Activated naive CD4-positive, alpha-beta T cell treated with anti-CD3 and anti-CD28 coated beads for 36 hours (primary cell): ENCODE measurements around the gene BAIAP2. TPM values are rescaled to one million over a fixed set of nuclear protein-coding genes. Genes with fewer than 3 reads are reported as not detected.
"Not testable (repeated sequence)": the region's sequence is repeated elsewhere in the genome, so short reads cannot be mapped to it uniquely, and the experiment has no call there.

Experiments
- CTCF ChIA-PET: fragments of 350-600 bp; sonication (Branson Sonifier 250); formaldehyde crosslinking; loops from one replicate; lab custom pipeline; 2021; ENCODE audit warnings: antibody characterized with exemption; lab: Charles Lee
- DNase-seq: peaks from one replicate; pipeline ENCODE4 v3.0.0-alpha.2; 2020
- H3K27ac Mint-ChIP-seq: one replicate; pipeline ENCODE4 v1.8.0; 2021; ENCODE audit warnings: mild to moderate bottlenecking, mixed read lengths
- H3K27me3 Mint-ChIP-seq: one replicate; pipeline ENCODE4 v1.8.0; 2021; ENCODE audit warnings: low read depth, mixed read lengths
- H3K36me3 Mint-ChIP-seq: one replicate; pipeline ENCODE4 v1.8.0; 2021; ENCODE audit warnings: low read depth, mixed read lengths
- H3K4me1 Mint-ChIP-seq: one replicate; pipeline ENCODE4 v1.8.0; 2021; ENCODE audit warnings: low read depth, mixed read lengths
- H3K4me3 Mint-ChIP-seq: one replicate; pipeline ENCODE4 v1.8.0; 2021; ENCODE audit warnings: mild to moderate bottlenecking, moderate library complexity, mixed read lengths
- H3K9me3 Mint-ChIP-seq: one replicate; pipeline ENCODE4 v1.8.0; 2021; ENCODE audit warnings: mixed read lengths
- intact Hi-C: fragments of 100-400 bp; cut with micrococcal nuclease; formaldehyde crosslinking; loops from one replicate; pipeline ENCODE4 v1.15.1; 2023
- total RNA-seq, 2 experiments: library from RNA; stranded (reverse); gene quantifications; one replicate each; pipeline ENCODE4 v1.2.3, GENCODE V29; 2021

BAIAP2 gene
- total RNA-seq, 2 experiments from 2014 or later: 3.9 to 4.2 TPM

DNA sequence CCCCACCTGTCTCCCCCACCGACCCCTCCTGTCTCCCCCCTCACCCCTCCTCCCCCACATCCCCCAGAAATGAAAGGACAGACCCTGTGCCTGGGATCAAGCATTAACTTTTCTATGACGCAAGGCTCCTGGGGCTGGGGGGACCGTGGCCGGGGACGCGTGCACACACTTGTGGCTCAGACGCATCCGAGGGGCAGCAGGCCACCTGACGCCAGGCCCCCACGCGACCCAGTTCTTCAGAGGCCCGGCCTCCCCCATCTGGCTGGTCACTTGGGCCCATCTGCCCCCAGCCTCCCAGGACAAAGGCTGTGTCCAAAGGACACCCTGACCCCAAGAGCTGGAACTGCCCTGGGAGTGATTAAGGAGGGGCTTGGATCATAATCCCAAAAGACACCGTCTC lies 116.3 kb downstream of the BAIAP2 start:
- H3K4me3 Mint-ChIP-seq: no peak overlapping the region
- CTCF ChIA-PET: no interaction called here

DNA sequence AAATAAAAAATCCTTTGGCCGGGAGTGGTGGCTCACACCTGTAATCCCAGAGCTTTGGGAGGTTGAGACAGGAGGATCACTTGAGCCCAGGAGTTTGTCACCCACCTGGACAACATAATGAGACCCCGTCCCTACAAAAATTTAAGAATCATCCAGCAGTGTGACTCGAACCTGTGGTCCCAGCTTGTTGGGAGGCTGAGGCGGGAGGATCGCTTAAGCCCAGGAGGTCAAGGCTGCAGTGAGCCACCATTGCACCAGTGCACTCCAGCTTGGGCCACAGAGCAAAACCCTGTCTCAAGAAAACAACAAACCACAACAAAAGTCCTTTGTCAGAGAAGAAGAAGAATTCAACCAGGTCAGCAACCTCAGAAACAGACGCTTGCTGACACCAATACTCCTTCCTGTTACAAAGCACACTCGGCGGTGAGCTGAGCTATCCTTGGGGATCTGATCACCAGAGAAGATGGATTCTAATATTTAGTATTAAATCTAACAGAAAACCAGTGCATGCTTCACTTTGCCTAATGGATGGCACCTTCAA lies 117.4 kb downstream of the BAIAP2 start:
- no peak overlapping the region for H3K27ac Mint-ChIP-seq
- no peaks in the 10 kb centered on the region for H3K36me3 Mint-ChIP-seq
- DNase-seq: no peak
- no peak overlapping the region for H3K4me3 Mint-ChIP-seq
- no peaks in the 10 kb centered on the region for H3K4me1 Mint-ChIP-seq
- intact Hi-C loops: no loop called here
- CTCF ChIA-PET: interaction anchor here (0.6 to 1.4 kb wide), 2 partner anchors 129 to 130 kb away, joined by 3 read pairs; no protein-coding TSS in a partner anchor
- no peaks in the 10 kb centered on the region for H3K9me3 Mint-ChIP-seq
- H3K27me3 Mint-ChIP-seq: peaks cover 3% of the 10 kb centered on the region

More for the DNA sequence above, 116.3 kb downstream of the BAIAP2 start:
- Mint-ChIP-seq H3K27ac (peak overlapping the region; percentile 5), H3K36me3 (no peaks in the 10 kb centered on the region), H3K27me3 (peaks cover 3% of the 10 kb centered on the region), H3K4me1 (no peaks in the 10 kb centered on the region), H3K9me3 (no peaks in the 10 kb centered on the region)
- intact Hi-C loops: no loop called here
- DNase-seq: no peak

DNA sequence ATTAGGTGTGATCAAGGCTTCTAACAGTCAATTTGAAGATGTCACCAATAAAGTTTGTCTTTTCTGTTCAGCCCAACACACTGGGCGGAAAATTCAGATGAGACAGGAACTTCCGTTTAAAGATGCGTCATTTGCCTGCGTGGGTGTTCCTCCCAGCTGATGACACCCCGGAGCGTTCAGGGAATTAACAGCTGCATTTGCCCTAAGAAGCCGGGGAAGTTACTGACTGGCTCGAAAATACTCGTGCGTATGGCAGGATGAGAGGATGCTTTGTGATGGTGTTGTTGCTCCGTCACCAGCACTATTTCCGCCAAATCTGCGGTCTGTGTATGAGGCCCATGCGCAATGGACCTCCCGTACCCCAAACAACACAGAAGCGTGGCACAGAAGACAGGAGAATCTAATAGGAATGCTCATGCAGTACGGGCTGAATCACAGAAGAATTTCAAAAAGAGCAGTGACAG lies 118.4 kb downstream of the BAIAP2 start:
- Mint-ChIP-seq H3K9me3 (no peaks in the 10 kb centered on the region), H3K4me1 (no peaks in the 10 kb centered on the region), H3K27ac (no peak overlapping the region), H3K4me3 (no peak overlapping the region), H3K27me3 (peaks cover 3% of the 10 kb centered on the region), H3K36me3 (no peaks in the 10 kb centered on the region)
- CTCF ChIA-PET: interaction anchor here (1.4 kb wide), 1 partner anchor 130 kb away, joined by 3 read pairs; no protein-coding TSS in a partner anchor
- DNase-seq: no peak
- intact Hi-C loops: no loop called here

DNA sequence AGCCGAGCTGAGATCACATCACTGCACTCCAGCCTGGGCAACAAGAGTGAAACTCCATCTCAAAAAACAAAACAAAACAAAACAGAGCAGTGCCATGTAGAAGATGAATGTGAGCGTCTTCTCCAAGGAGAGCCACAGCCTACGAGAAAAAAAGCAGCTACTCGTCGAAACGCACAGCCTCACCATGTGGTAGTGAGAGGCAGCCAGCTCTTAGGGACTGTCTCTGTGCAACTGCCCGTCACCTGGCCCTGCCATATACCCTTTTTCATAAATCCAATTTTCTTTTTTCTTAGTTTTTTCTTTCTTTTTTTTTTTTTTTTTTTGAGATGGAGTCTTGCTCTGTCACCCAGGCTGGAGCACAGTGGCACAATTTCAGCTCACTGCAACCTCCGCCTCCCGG lies 119.1 kb downstream of the BAIAP2 start:
- H3K27ac Mint-ChIP-seq, H3K9me3 Mint-ChIP-seq, H3K27me3 Mint-ChIP-seq, DNase-seq, intact Hi-C loops, H3K4me3 Mint-ChIP-seq, H3K36me3 Mint-ChIP-seq, H3K4me1 Mint-ChIP-seq: not testable (repeated sequence)
- CTCF ChIA-PET: interaction anchor here (0.6 kb wide), 1 partner anchor 92 kb away, joined by 4 read pairs; no protein-coding TSS in a partner anchor

DNA sequence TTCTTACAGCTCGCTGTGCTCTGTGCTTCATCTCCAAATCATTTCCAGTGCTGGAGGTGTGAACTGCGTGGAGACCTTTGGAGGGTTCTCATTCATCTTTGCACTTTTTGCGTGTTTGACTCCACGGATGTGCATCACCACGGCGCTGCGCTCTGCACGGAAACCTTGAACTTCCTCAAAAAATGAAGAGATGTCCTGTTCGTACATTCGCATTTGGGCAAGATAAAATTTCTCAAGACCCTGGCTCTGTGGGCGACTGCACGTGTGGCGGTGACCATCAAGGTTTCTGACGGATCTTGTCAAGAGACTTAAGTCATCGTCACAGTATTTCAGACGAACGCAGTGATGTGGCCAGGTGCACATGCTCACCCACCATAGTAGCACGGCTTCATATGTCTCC lies 120.0 kb downstream of the BAIAP2 start:
- DNase-seq: no peak
- Mint-ChIP-seq H3K27me3 (peaks cover 5% of the 10 kb centered on the region), H3K27ac (no peak overlapping the region), H3K4me1 (no peaks in the 10 kb centered on the region), H3K9me3 (no peaks in the 10 kb centered on the region), H3K4me3 (no peak overlapping the region), H3K36me3 (no peaks in the 10 kb centered on the region)
- intact Hi-C loops: no loop called here
- CTCF ChIA-PET: interaction anchor here (1.1 kb wide), 1 partner anchor 98 kb away, joined by 5 read pairs; no protein-coding TSS in a partner anchor

DNA sequence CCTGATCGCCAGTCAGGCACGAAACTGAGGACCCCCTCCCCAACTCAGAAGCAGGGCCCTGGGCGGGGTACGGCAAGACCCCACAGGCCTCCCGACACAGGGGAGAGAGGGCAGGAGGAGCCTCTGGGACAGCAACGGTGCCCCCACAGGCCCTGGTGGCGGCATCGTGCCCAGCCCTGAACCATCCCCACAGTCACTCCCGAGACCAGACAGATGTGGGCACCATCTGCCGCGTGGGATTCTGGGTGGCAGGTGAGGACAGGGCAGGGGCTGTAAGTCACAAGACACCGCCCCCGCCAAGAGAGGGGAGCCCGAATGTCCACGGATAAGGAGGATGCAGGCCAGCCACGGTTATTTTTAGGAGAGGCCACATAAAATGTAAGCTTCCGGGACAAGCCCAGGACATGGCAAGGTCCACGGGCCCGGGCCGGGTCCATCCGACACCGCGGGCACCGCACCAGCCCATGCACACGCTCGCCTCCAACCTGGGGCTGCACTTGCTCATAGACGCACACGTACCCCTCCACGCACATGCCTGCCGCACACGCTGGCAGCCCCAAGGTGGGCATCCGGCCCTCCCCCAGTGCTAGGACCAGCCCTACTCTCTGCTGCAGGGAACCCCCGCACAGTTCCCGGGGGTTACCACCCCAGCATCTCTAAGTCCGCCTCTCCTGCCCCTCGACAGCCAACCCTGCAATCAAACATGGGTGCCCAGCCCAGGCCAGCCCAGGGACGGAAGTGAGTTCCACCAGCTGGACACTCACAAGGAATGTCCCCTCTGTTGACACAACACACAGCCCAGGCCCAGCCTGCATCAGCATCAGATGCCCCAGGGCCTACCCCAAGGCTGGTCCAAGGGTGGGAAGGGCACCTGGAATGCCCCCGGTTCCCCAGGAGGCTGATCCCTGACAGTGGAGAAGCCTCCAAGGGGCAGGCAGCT lies 122.2 kb downstream of the BAIAP2 start:
- Mint-ChIP-seq H3K4me3 (no peak overlapping the region), H3K36me3 (no peaks in the 10 kb centered on the region), H3K27ac (no peak overlapping the region), H3K4me1 (no peaks in the 10 kb centered on the region), H3K9me3 (no peaks in the 10 kb centered on the region), H3K27me3 (peaks cover 8% of the 10 kb centered on the region)
- intact Hi-C loops: no loop called here
- DNase-seq: no peak
- CTCF ChIA-PET: no interaction called here

DNA sequence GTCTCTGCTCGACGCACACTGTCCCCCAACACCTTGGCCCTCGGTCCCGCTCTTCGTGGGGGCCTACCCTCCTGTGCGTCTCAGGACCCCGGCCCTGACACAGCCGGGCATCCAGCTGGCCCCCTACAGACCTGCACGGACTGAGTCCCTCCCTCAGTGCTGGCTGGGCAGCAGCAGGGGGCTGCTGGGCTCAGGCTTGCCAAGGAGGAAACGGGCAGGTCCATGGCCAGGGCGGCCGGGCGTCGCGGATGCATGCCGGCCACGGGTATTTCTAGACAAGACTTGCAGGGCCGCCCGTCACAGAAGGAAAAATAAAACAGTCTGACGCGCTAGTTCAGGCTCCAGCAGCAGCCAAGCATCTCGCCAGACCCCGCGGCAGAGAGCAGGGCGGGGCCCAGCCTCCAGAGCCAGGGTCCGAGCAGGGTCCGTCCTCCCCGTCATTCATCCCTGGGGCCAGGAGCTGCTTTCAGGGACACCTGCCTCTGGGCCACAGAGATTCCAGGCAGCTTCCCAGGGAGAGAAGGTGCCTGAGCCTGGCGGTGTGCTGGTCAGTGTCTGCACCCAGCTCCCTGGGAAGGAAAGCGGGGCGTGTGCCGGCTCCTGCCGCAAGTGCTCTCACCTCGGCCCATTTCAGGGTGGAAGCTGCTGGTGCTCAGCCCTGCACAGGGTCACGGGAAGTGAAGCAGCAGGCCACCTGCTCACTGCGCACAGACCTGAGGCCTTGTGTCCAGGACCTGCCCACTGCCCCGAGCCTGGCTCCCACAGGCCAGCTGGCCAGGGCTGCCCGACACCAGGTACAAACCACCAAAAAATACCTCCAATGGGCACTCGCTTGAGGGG lies 123.1 kb downstream of the BAIAP2 start:
- intact Hi-C loops: no loop called here
- H3K27me3 Mint-ChIP-seq: peaks cover 8% of the 10 kb centered on the region
- no peak for DNase-seq
- H3K4me3 Mint-ChIP-seq: no peak overlapping the region
- H3K9me3 Mint-ChIP-seq: no peaks in the 10 kb centered on the region
- H3K27ac Mint-ChIP-seq: no peak overlapping the region
- CTCF ChIA-PET: no interaction called here
- no peaks in the 10 kb centered on the region for H3K4me1 Mint-ChIP-seq
- no peaks in the 10 kb centered on the region for H3K36me3 Mint-ChIP-seq

DNA sequence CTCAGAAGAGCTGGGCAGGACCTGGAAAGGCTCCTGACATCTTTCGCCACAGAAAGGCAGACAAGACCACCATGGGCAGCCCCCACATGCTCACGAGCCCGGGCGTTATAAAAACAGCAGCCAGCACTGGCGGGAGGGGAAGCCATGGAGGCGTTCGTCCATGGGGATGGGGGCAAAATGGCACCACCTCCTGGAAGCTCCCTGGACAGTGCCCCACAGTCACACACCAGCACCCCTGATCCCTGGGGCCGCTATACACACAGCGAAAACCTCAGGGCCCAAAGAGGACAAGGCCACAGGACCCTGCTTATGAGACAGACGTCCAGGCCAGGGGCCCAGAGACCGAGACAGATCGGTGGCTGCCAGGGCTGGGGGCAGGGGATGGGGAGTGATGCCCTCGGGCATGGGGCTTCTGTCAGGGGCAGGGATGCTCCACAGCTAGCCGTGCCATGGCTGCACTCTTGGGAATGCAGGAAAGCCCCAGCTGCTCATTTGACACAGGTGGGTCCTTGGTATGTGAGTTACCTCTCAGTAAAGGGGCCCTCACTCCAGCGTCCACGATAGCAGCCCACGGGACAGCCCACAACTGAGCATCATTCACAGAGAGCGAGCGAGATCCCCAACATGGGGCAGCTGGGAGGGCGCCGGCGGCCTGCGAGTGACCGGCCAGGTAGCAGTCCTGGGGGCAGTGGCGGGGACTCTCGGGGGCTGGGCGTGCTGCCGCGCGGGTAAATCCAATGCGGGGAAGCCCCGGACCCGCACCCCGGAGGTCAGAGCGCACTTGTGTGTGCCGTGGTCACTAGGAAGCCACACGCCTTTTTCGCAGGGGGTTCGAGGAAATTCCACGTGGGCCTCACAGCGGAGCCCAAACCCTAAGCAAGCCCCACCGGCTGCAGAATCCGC lies 124.0 kb downstream of the BAIAP2 start:
- no peaks in the 10 kb centered on the region for H3K4me1 Mint-ChIP-seq
- intact Hi-C loops: no loop called here
- H3K9me3 Mint-ChIP-seq: no peaks in the 10 kb centered on the region
- H3K27me3 Mint-ChIP-seq: peaks cover 8% of the 10 kb centered on the region
- no peak for DNase-seq
- no peaks in the 10 kb centered on the region for H3K36me3 Mint-ChIP-seq
- H3K27ac Mint-ChIP-seq: no peak overlapping the region
- CTCF ChIA-PET: no interaction called here
- H3K4me3 Mint-ChIP-seq: no peak overlapping the region

DNA sequence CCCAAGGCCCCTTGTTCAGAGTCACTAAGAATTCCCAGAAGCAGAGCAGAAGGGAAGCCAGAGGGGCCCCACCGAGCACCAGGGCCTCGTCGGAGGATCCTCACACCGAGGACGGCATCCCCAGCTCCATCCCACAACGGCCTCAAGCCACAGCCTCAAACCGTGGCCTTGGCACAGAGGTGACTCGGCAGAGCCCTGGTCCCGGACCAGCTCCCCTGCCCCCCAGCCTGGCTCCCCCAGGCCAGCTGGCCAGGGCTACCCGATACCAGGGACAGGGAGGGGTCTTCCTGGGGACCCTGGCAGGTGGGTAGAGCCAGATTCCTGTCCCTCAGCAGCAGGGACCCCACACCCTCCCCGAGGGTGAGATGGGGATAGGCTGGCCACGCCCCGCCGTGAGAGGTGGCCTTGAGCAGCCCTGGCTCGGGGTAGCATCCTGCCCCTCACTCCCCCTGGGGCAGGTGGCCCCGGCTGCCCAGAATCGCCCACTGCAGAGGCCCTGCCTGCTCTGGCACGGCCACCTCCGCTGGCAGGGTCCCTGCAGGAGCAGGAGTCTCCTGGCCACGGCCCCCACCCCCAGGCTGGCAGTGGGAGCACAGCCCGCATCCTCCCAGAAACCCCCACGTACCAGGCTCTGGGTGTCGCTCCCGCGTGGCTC lies 124.8 kb downstream of the BAIAP2 start:
- no peak for DNase-seq
- intact Hi-C loops: no loop called here
- CTCF ChIA-PET: no interaction called here

DNA sequence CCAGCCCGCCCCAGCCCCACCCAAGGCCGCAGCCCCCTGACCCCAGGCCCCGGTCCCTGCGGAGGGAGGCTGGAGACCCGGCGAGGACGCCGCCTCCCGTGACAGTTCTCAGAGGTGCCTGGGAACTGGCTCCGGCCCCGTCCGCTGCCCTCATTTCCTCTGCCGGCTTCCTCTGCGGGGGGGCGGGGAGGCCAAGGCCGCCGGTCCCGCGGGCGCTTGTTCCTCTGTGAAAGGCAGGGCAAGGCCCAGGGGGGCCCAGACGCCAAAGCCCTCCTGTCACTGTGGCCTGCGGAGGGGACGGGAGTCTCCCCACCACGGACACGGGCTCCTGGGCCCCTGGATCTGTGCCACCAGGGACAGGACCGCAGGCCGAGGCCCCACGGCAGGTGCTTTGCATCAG lies 125.4 kb downstream of the BAIAP2 start:
- H3K27ac Mint-ChIP-seq: no peak overlapping the region
- intact Hi-C loops: no loop called here
- H3K36me3 Mint-ChIP-seq: no peaks in the 10 kb centered on the region
- no peak overlapping the region for H3K4me3 Mint-ChIP-seq
- CTCF ChIA-PET: no interaction called here
- peaks cover 1% of the 10 kb centered on the region for H3K4me1 Mint-ChIP-seq
- H3K27me3 Mint-ChIP-seq: peaks cover 13% of the 10 kb centered on the region
- H3K9me3 Mint-ChIP-seq: no peaks in the 10 kb centered on the region
- DNase-seq: no peak

More for the DNA sequence above, 124.8 kb downstream of the BAIAP2 start:
- H3K4me1 Mint-ChIP-seq: peaks cover 1% of the 10 kb centered on the region
- H3K9me3 Mint-ChIP-seq: no peaks in the 10 kb centered on the region
- H3K27ac Mint-ChIP-seq: no peak overlapping the region
- no peaks in the 10 kb centered on the region for H3K36me3 Mint-ChIP-seq
- peaks cover 13% of the 10 kb centered on the region for H3K27me3 Mint-ChIP-seq
- H3K4me3 Mint-ChIP-seq: no peak overlapping the region

DNA sequence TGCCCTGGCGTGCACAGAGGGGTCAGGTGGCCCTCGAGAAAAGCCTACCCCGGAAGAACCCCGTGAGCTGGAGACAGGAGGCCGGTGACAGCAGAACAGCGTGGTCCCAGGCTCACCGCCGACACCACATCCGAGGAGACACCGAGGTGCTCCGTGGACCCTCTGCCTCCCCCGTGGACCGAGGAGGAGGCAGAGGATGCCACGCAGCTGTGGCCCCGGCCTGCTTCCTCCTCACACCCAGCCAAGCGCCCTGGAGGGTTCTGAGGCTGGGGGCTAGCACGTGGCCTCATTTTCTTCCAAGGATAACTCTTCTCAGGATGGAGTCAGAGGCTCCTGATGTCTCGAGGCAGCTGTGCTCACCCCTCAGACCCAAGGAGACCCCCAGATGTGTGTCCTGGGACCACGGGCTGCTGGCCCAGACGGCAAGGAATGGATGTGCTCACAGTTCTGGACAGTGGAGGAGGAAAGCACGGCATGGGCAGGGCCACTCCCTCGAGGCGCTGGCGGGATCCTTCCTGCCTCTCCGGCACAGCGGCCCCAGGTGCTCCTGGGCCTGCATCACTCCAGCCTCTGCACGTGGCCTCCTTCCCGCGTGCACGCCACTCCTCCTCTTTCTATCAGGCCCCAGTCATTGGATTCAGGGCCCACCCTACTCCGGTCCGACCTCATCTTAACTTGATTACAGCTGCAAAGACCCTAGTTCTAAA lies 125.9 kb downstream of the BAIAP2 start:
- intact Hi-C loops: no loop called here
- CTCF ChIA-PET: no interaction called here
- Mint-ChIP-seq H3K27ac (no peak overlapping the region), H3K9me3 (no peaks in the 10 kb centered on the region), H3K36me3 (no peaks in the 10 kb centered on the region), H3K4me3 (no peak overlapping the region), H3K27me3 (peaks cover 13% of the 10 kb centered on the region), H3K4me1 (peaks cover 1% of the 10 kb centered on the region)
- DNase-seq: no peak
